Stimulated activated CD8-positive, alpha-beta memory T cell treated with anti-CD3 and anti-CD28 coated beads, Interleukin-4, amount 100 ng/mL, for 48 hours (primary cell): ENCODE data around the gene SPIB.
"Not testable (repeated sequence)": the region's sequence is repeated elsewhere in the genome, so short reads cannot be mapped to it uniquely, and the experiment has no call there.

Experiments used
- DNase-seq: peaks from one replicate; pipeline ENCODE4 v3.0.0-alpha.2; 2020

The SPIB gene

GRCh38 chr19:50447053-50447452 is 28.3 kb downstream of the SPIB start:
- DNase-seq, result no peak

- DNase-seq, result no peak
Observed at GRCh38 chr19:50447750-50448149, 29.0 kb downstream of the SPIB start.

GRCh38 chr19:50449236-50449899 is 30.6 kb downstream of the SPIB start:
- DNase-seq, result no peak

- no peak for DNase-seq
Observed at GRCh38 chr19:50450369-50451222, 31.9 kb downstream of the SPIB start.

- no peak for DNase-seq
Observed at GRCh38 chr19:50451223-50451534, 32.4 kb downstream of the SPIB start.

- DNase-seq, result no peak
Observed at GRCh38 chr19:50453243-50453642, 34.5 kb downstream of the SPIB start.

- DNase-seq, result no peak
Observed at GRCh38 chr19:50455992-50456391, 37.3 kb downstream of the SPIB start.

GRCh38 chr19:50457300-50457699 is 38.6 kb downstream of the SPIB start:
- DNase-seq, result no peak

- DNase-seq, result no peak
Observed at GRCh38 chr19:50458396-50459066, 39.8 kb downstream of the SPIB start.

- DNase-seq, result no peak
Observed at GRCh38 chr19:50459067-50459456, 40.3 kb downstream of the SPIB start.

GRCh38 chr19:50459638-50460037 is 40.9 kb downstream of the SPIB start:
- no peak for DNase-seq

GRCh38 chr19:50460161-50460765 is 41.5 kb downstream of the SPIB start:
- DNase-seq, result peak; percentile 41

- DNase-seq, result peak; percentile 78
Observed at GRCh38 chr19:50461066-50461875, 42.5 kb downstream of the SPIB start.

- DNase-seq, result no peak
Observed at GRCh38 chr19:50462970-50463369, 44.2 kb downstream of the SPIB start.

GRCh38 chr19:50464348-50464747 is 45.6 kb downstream of the SPIB start:
- no peak for DNase-seq

GRCh38 chr19:50465000-50465399 is 46.3 kb downstream of the SPIB start:
- DNase-seq, result no peak

- DNase-seq, result no peak
Observed at GRCh38 chr19:50465986-50466705, 47.4 kb downstream of the SPIB start.

- DNase-seq, result no peak
Observed at GRCh38 chr19:50466706-50467039, 47.9 kb downstream of the SPIB start.

GRCh38 chr19:50467566-50467965 is 48.8 kb downstream of the SPIB start:
- no peak for DNase-seq

- DNase-seq, result no peak
Observed at GRCh38 chr19:50468818-50469217, 50.1 kb downstream of the SPIB start.

- not testable (repeated sequence) for DNase-seq
Observed at GRCh38 chr19:50473336-50473735, 54.6 kb downstream of the SPIB start.

- no peak for DNase-seq
Observed at GRCh38 chr19:50475101-50475568, 56.4 kb downstream of the SPIB start.
